GM12892 (cell line): ENCODE results near the gene PRICKLE3. TPM values are rescaled to one million over a fixed set of nuclear protein-coding genes. Genes with fewer than 3 reads are reported as not detected.

Source experiments
- DNase-seq: peaks from one replicate; pipeline ENCODE4 v3.0.0; 2011; ENCODE audit not compliant: insufficient read length
- FAIRE-seq: peaks from 2 replicates; lab custom pipeline; 2011; peaks lifted over from hg19 to GRCh38; lab: Jason Lieb, UNC
- POLR2A ChIP-seq: IDR thresholded peaks from 2 replicates; pipeline ENCODE4 v1.6.1; 2011; ENCODE audit warnings: low read depth, low read length, control low read depth
- POLR2AphosphoS5 ChIP-seq: IDR thresholded peaks from 2 replicates; pipeline ENCODE4 v1.6.1; 2011; ENCODE audit warnings: low read depth, low read length, control low read depth
- TAF1 ChIP-seq: IDR thresholded peaks from 2 replicates; pipeline ENCODE4 v1.6.1; 2011; ENCODE audit warnings: low read depth, mild to moderate bottlenecking, control low read depth, low read length, borderline replicate concordance
- polyA plus RNA-seq: library from polyadenylated mRNA; unstranded; fragments of >200 nt; gene quantifications from one replicate; pipeline ENCODE4 v1.2.1, GENCODE V29; 2012; ENCODE audit warnings: missing spikeins, inconsistent platforms; ENCODE audit not compliant: missing spikeins

Gene PRICKLE3, protein sequence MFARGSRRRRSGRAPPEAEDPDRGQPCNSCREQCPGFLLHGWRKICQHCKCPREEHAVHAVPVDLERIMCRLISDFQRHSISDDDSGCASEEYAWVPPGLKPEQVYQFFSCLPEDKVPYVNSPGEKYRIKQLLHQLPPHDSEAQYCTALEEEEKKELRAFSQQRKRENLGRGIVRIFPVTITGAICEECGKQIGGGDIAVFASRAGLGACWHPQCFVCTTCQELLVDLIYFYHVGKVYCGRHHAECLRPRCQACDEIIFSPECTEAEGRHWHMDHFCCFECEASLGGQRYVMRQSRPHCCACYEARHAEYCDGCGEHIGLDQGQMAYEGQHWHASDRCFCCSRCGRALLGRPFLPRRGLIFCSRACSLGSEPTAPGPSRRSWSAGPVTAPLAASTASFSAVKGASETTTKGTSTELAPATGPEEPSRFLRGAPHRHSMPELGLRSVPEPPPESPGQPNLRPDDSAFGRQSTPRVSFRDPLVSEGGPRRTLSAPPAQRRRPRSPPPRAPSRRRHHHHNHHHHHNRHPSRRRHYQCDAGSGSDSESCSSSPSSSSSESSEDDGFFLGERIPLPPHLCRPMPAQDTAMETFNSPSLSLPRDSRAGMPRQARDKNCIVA
- 9.1 TPM for polyA plus RNA-seq

- TF ChIP-seq TAF1 (no peak), POLR2A (peak; percentile 66; the same call in 1 of the 2 replicates), POLR2AphosphoS5 (peak; percentile 36; the same call in 1 of the 2 replicates)
- no peak for FAIRE-seq
- peak; percentile 73 for DNase-seq
These were observed at the start of gene PRICKLE3 for GRCh38 chrX:49186125-49187027. Gene PRICKLE3, minus strand, starts transcription at chrX:49186373. Its CDS starts 76 bp downstream, at chrX:49186297.

- TF ChIP-seq TAF1 (no peak), POLR2A (no peak), POLR2AphosphoS5 (no peak)
- DNase-seq (no peak), FAIRE-seq (no peak)
These were observed 47.8 kb upstream of the PRICKLE3 start for GRCh38 chrX:49233887-49234555.

DNA sequence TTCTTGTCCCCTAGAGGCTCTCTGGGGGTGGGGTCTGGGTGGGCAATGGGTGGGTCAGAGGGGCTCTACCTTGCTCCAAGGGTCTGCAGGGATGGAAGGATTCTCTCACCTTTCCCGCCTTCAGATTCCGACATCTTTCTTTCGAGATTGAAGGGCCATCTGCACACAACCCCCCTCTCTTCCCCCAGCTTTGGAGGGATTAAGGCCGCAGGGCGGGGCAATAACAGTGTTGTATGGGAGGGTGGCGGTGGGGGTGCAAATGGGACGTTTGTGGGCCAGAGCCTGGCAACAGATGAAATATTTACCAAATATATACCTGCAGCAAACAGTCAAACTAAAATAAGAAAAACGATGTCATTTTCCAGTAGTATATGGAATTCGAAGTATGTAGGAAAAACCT is 47.0 kb upstream of the PRICKLE3 start, which contains the start of gene CACNA1F:
Gene CACNA1F, minus strand, starts transcription at position 165 of the 400 bp plus-strand sequence. Its CDS starts 31 bp downstream, at position 134.
- no peak for DNase-seq
- no peak for FAIRE-seq
- no peak for TF ChIP-seq TAF1
- no peak for TF ChIP-seq POLR2A
- TF ChIP-seq POLR2AphosphoS5: no peak

DNA sequence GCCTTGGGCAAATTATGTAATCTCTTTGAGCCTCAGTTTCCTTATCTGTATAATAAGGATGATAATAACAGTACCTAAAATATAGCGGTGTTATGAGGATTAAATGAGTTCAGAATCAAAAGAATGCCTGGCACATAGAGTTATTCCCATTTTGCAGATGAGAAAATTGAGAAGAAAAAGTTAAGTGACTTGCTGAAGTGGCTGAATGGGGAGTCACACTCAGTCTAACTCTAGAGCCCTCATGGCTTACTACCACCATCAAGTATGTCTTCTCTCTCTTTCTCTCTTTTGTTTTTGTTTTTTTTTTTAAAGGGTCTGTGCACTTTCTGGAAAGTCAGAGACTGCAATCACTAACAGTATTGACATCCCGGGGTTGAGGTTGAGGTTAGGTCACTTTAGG is 46.4 kb upstream of the PRICKLE3 start:
- FAIRE-seq: no peak
- DNase-seq: no peak
- TF ChIP-seq TAF1: no peak
- no peak for TF ChIP-seq POLR2A
- TF ChIP-seq POLR2AphosphoS5: no peak

GRCh38 chrX:49231333-49232000 is 45.3 kb upstream of the PRICKLE3 start:
- DNase-seq: no peak
- peak; percentile 60 for FAIRE-seq
- TF ChIP-seq TAF1: no peak
- TF ChIP-seq POLR2AphosphoS5: no peak

DNA sequence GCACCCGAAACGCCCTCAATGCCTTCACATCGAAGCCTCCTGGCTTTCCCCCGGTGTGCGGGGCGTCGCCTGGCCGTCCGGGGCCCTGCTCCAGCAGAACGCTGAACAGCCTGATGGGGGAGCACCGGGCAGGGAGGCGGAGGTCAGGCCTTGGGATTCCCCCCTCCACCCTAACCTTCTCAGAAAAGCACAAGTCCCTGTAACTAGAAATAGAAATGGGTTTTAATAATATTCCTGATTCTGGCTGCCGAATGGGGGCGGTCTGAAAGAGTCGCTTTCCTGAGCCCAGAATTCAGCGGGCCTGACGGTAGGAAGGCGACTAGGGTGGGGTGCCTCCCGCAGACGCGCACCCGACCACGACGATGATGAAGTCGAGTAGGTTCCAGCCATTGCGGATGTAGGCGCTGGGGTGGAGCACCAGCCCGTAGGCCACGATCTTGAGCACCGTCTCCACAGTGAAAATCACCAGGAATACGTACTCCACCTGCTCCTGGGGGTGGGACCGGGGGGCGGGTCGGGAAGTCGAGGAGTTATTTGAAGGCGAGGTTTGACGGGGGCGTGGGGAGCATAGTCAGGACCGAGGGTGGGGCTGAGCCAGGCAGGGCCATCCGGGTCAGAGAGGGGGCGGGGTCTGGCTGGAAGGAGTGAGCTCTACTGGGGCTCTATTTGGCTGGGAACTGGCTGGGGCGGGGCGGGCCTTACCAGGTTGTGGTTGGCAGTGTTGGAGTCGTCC is 44.5 kb upstream of the PRICKLE3 start:
- no peak for FAIRE-seq
- peak; percentile 68 for DNase-seq
- TF ChIP-seq TAF1 (no peak), POLR2A (no peak; the same call in 1 of the 2 replicates), POLR2AphosphoS5 (no peak)

DNA sequence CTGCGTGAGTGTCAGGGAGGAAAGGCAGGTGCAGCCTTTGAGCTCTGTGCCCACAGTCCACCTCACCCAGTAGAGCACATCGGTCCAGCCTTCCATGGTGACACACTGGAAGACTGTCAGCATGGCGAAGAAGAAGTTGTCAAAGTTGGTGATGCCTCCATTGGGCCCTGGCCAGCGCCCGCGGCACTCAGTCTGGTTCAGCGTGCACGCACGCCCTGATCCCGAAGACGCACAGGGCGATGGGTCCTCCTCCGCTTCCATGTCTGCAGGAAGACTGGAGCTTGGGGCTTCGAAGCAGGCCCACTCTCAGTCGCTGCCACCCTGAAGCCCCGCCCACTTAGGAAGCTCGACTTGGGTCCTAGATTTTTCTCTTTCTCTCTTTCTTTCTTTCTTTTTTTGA is 42.0 kb upstream of the PRICKLE3 start:
- TF ChIP-seq POLR2AphosphoS5 (no peak), POLR2A (no peak), TAF1 (no peak)
- DNase-seq (no peak), FAIRE-seq (no peak)

GRCh38 chrX:49227726-49228125 is 41.6 kb upstream of the PRICKLE3 start:
- TF ChIP-seq POLR2A: no peak
- no peak for TF ChIP-seq TAF1
- TF ChIP-seq POLR2AphosphoS5: no peak
- FAIRE-seq (no peak), DNase-seq (no peak)

DNA sequence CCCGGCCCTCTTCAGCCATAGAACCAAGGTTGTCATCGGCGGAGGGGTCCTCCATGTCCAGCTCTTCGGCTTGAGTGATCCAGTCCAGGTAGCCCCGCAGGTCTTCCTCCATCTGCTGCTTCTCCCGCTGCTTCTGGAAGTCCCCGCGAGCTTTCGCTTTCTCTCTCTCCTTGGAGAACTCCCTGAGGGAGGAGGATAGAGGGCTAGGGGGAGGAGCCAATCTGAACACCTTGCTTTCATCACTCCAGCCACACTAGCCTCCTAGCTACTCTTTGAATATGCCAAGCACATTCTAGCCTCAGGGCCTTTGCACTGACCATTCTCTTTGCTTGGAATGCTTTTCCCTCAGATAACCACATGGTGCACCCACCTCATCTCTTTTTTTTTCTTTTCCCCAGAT is 40.8 kb upstream of the PRICKLE3 start:
- DNase-seq (no peak), FAIRE-seq (no peak)

More for the DNA sequence above, 40.8 kb upstream of the PRICKLE3 start:
- TF ChIP-seq TAF1 (no peak), POLR2AphosphoS5 (no peak), POLR2A (no peak)
